Sigmoid colon (tissue), 7 donors: Measurements from ENCODE around the gene GSDMA. TPM values are rescaled to one million over a fixed set of nuclear protein-coding genes. Genes with fewer than 3 reads are reported as not detected.

Experiments used
- DNase-seq: peaks from one replicate; pipeline ENCODE4 v3.0.0-alpha.2; 2019
- H3K27ac ChIP-seq, 4 donors: fragments of 200-600 bp; sonication (generic); one replicate each; pipeline ENCODE4 v1.5.1; 2016 to 2019; ENCODE audit warnings: mild to moderate bottlenecking in 1 of 4
- H3K27me3 ChIP-seq, 3 donors: fragments of 200-600 bp; sonication (generic); one replicate each; pipeline ENCODE4 v1.5.1; 2019; ENCODE audit warnings: mild to moderate bottlenecking in 1 of 3
- H3K36me3 ChIP-seq, 4 donors: fragments of 200-600 bp; sonication (generic); one replicate each; pipeline ENCODE4 v1.5.1; 2016 to 2019
- H3K4me1 ChIP-seq, 4 donors: fragments of 200-600 bp; sonication (generic); one replicate each; pipeline ENCODE4 v1.5.1; 2017 to 2019
- H3K4me3 ChIP-seq, 4 donors: fragments of 200-600 bp; sonication (generic); one replicate each; pipeline ENCODE4 v1.5.1; 2017 to 2019; ENCODE audit warnings: mild to moderate bottlenecking in 2 of 4, moderate library complexity in 1 of 4
- H3K9me3 ChIP-seq, 4 donors: fragments of 200-600 bp in 3 of 4; sonication (generic) in 3 of 4; one replicate each; pipeline versions ENCODE4 v1.5.1 to v1.6.1; 2013 to 2019
- EP300 ChIP-seq, 4 donors: sonication (generic); formaldehyde crosslinking; IDR thresholded peaks; one replicate each; pipeline ENCODE4 v1.6.1; 2017; ENCODE audit warnings: antibody characterized with exemption in 4 of 4
- POLR2A ChIP-seq, 2 donors: fragments of 450-650 bp; IDR thresholded peaks; one replicate each; pipeline ENCODE4 v1.6.1; 2016; ENCODE audit warnings: antibody characterized with exemption in 2 of 2, mild to moderate bottlenecking in 2 of 2, moderate library complexity in 2 of 2
- POLR2AphosphoS5 ChIP-seq, 4 donors: sonication (generic); formaldehyde crosslinking; IDR thresholded peaks; one replicate each; pipeline ENCODE4 v1.6.1; 2017; ENCODE audit warnings: antibody characterized with exemption in 4 of 4
- WGBS, 2 donors: extraction: QIAGEN DNeasy Blood & Tissue Kit; methylation state at CpG; one replicate each; pipeline ENCODE4 v1.1.7; 2013; 5-methylcytosine and 5-hydroxymethylcytosine counted together
- intact Hi-C: fragments of 100-400 bp; cut with DNase I; formaldehyde crosslinking; loops from one replicate; pipeline ENCODE4 v1.15.1; 2023
- polyA plus RNA-seq, 3 donors: library from polyadenylated mRNA; stranded (reverse); fragments of 200-250 nt; gene quantifications; one replicate each; pipeline ENCODE4 v1.2.3, GENCODE V29; 2013
- small RNA-seq, 3 donors: library from RNA; depleted of rRNA; stranded (forward); fragments of <200 nt; gene quantifications; one replicate each; pipeline ENCODE3, GENCODE V24; 2016
- total RNA-seq, 4 donors: library from RNA; depleted of rRNA; stranded (reverse); fragments of >200 nt; gene quantifications; one replicate each; pipeline ENCODE4 v1.1.0, GENCODE V29; 2016
- TF ChIP-seq, protein P1 (sequence below), 4 experiments: fragments of 450-650 bp in 3 of 4; fragments of 200-600 bp in 1 of 4; IDR thresholded peaks; one replicate each; pipeline ENCODE4 v1.5.1; 2016 to 2019; ENCODE audit warnings: antibody characterized with exemption in 4 of 4, mild to moderate bottlenecking in 3 of 4, moderate library complexity in 2 of 4
- donor health status: healthy with polysubstance abuse.
- donor health status: Bipolar disorder and iron deficiency.
- donor health status: healthy.

Gene GSDMA
- total and polyA plus RNA-seq, 7 donors: 0.29 to 1.3 (median 0.60) TPM; not detected in 4

DNA sequence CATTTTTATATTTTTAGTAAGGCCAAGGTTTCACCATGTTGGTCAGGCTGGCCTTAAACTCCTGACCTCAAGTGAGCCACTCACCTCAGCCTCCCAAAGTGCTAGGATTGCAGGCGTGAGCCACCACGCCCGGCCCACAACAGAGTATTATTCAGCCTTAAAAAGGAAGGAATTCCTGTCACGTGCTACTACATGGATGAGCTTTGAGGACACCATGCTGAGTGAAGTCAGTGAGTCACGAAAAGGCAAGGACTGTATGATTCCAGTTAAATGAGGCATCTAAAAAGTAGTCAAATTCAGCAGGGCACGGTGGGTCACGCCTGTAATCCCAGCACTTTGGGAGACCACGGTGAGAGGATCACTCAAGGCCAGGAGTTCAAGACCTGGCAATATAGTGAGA, 62.1 kb downstream of the GSDMA start:
- no peak for TF ChIP-seq EP300 (IDR thresholded peaks at IDR 0.05)
- TF ChIP-seq, protein P1, sequence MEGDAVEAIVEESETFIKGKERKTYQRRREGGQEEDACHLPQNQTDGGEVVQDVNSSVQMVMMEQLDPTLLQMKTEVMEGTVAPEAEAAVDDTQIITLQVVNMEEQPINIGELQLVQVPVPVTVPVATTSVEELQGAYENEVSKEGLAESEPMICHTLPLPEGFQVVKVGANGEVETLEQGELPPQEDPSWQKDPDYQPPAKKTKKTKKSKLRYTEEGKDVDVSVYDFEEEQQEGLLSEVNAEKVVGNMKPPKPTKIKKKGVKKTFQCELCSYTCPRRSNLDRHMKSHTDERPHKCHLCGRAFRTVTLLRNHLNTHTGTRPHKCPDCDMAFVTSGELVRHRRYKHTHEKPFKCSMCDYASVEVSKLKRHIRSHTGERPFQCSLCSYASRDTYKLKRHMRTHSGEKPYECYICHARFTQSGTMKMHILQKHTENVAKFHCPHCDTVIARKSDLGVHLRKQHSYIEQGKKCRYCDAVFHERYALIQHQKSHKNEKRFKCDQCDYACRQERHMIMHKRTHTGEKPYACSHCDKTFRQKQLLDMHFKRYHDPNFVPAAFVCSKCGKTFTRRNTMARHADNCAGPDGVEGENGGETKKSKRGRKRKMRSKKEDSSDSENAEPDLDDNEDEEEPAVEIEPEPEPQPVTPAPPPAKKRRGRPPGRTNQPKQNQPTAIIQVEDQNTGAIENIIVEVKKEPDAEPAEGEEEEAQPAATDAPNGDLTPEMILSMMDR (IDR thresholded peaks at IDR 0.05): no peak
- TF ChIP-seq POLR2AphosphoS5 (IDR thresholded peaks at IDR 0.05): no peak
- no peak for TF ChIP-seq POLR2A (IDR thresholded peaks at IDR 0.05)
- WGBS, 2 donors: 84 to 95% methylated on average over 8 of the region's 8 CpGs
- Histone ChIP-seq H3K4me3 (no peak overlapping the region), H3K4me1 (peaks cover 0 to 42% (median 34%) of the 10 kb centered on the region in 4 donors), H3K36me3 (peaks cover 19 to 84% (median 36%) of the 10 kb centered on the region in 4 donors), H3K27me3 (no peaks in the 10 kb centered on the region), H3K9me3 (no peaks in the 10 kb centered on the region), H3K27ac (no peak overlapping the region)
- intact Hi-C loops: loop anchor here (5.0 kb wide), 1 partner anchor 147 kb away; no protein-coding TSS in a partner anchor
- no peak for DNase-seq

DNA sequence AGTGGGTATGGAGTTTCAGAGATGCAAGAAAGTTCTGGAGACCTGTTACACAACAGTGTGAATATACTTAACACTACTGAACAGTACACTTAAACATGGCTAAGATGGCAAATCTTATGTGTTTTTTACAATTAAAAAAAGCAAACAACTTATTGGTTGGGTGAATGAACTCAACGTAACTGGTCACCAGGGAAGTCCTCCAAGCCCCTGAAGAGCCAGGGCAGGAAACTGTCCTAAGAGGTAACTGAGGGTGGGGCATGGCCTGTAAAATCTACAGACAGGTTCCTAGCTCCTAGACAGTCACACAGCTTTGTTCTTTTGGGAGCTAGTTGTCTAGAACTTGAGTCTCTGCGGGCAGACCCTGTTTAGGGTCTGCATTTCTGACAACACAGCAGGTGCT, 62.8 kb downstream of the GSDMA start:
- H3K4me1 ChIP-seq: peaks cover 0 to 41% (median 34%) of the 10 kb centered on the region in 4 donors

DNA sequence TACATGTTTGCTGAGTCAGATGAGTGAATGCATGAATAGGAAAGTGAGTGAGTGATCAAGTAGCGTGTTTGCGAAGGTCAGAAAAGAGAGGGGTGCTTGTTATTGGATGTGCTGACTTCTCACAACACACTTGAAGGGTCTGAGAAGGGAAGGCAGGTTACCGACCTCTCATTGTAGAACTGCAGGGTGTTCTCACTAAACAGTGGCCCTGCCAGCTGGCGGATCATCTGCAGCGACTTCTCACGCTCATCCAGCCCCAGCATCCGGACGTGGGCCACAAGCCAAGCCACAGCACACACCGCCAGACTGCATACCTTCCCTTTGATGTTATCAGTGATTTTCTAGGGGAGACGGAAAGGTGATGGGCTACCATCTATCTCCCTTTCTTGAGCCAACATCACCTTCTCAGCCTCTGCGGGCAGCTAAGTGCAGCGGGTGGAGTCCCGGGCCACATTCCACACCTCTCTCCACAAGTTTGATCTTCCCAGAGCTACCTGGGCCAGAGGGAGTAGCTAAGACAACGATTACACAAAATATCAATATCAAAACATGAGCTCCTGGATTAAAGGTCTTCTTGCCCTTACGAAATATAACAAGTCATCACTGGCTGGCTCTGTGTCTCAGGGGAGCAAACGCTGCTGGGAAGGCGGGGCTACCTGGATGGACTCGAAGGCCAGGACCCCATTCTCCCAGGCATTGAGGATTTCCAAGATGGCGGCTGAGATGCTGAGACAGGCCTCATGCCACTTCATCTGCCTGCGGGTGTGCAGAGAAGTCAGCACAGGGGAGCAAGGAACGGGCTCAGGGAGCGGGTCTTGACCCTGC, 63.4 kb downstream of the GSDMA start:
- peaks cover 0 to 34% (median 29%) of the 10 kb centered on the region in 4 donors for H3K4me1 ChIP-seq
- WGBS, 2 donors: 81 to 83% methylated on average over 22 of the region's 22 CpGs
- H3K4me3 ChIP-seq: no peak overlapping the region
- TF ChIP-seq POLR2AphosphoS5 (IDR thresholded peaks at IDR 0.05) (no peak), POLR2A (IDR thresholded peaks at IDR 0.05) (no peak), EP300 (IDR thresholded peaks at IDR 0.05) (no peak)
- TF ChIP-seq, protein P1 (IDR thresholded peaks at IDR 0.05): no peak
- H3K9me3 ChIP-seq: no peaks in the 10 kb centered on the region
- no peaks in the 10 kb centered on the region for H3K27me3 ChIP-seq
- DNase-seq: no peak
- intact Hi-C loops: loop anchor here (5.0 kb wide), 1 partner anchor 146 kb away; no protein-coding TSS in a partner anchor
- H3K27ac ChIP-seq: peak overlapping the region in 2 of 4 donors; percentile 6 to 9
- H3K36me3 ChIP-seq: peaks cover 23 to 88% (median 42%) of the 10 kb centered on the region in 4 donors

More for the DNA sequence above, 62.8 kb downstream of the GSDMA start:
- intact Hi-C loops: loop anchor here (5.0 kb wide), 1 partner anchor 147 kb away; no protein-coding TSS in a partner anchor
- DNase-seq: no peak
- Histone ChIP-seq H3K9me3 (no peaks in the 10 kb centered on the region), H3K27me3 (no peaks in the 10 kb centered on the region), H3K4me3 (no peak overlapping the region), H3K27ac (peak overlapping the region in 1 of 4 donors; percentile 9), H3K36me3 (peaks cover 19 to 84% (median 37%) of the 10 kb centered on the region in 4 donors)
- 87 to 88% methylated on average over 2 of the region's 2 CpGs for WGBS, 2 donors
- TF ChIP-seq POLR2AphosphoS5 (IDR thresholded peaks at IDR 0.05) (no peak), EP300 (IDR thresholded peaks at IDR 0.05) (no peak), POLR2A (IDR thresholded peaks at IDR 0.05) (no peak)
- TF ChIP-seq, protein P1 (IDR thresholded peaks at IDR 0.05): no peak

DNA sequence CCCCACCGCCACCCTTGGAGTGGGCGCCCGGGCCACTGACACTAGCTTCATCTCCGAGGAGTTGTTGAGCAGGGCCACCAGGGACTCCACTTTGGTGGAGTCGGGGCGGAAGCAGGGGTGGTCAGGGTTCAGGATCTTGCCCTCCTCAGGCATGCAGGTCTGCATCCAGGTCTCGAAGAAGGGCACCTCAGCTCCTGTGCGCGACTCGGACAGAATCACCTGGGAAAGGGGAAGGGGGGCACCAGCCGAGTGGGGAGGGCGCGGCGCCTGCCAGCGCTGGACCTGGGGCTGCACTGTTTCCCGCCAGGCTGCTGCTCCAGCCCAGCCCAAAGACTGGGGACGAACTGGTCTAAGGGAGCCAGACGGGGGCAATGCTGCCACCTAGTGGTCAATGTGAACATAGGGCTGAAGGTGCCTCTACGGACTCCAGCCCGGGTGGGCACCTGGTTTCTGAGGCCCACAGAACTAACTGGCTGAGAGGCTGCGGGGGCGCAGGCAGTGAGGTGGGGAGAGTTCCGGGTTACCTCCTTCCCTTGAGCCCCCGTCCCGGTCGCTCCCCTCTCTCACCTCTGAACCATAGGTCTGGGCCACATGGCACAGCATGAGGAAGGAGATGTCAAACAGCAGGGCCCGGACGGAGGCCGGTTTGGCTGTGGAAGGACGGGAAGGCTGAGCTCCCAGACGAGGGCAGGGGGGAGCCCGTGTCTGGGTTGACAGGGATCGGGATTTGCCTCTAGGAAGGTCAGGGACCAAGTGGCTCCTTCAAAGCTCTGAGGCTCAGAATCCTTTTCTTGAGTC, 64.2 kb downstream of the GSDMA start:
- TF ChIP-seq EP300 (IDR thresholded peaks at IDR 0.05): no peak
- TF ChIP-seq, protein P1 (IDR thresholded peaks at IDR 0.05): peak; percentile 75 to 95 (median 86)
- H3K4me1 ChIP-seq: peaks cover 0 to 33% (median 27%) of the 10 kb centered on the region in 4 donors
- no peaks in the 10 kb centered on the region for H3K27me3 ChIP-seq
- peak; percentile 94 for DNase-seq
- H3K27ac ChIP-seq: peak overlapping the region in 1 of 4 donors; percentile 9
- 26 to 47% methylated on average over 33 of the region's 33 CpGs for WGBS, 2 donors
- no peak overlapping the region for H3K4me3 ChIP-seq
- peaks cover 25 to 88% (median 48%) of the 10 kb centered on the region in 4 donors for H3K36me3 ChIP-seq
- no peaks in the 10 kb centered on the region for H3K9me3 ChIP-seq
- intact Hi-C loops: loop anchor here (1.0 to 5.0 kb wide), 2 partner anchors 13 to 145 kb away; no protein-coding TSS in a partner anchor

Small RNA genes lying within 50 kb of the gene (small RNA-seq; reads per million reads assigned to genes)
- 930 to 1,493 (median 1,466) reads per million in 3 donors for gene SNORD124

Other genes starting within 250 kb of the GSDMA start
- gene MIEN1, start 232.5 kb upstream of the GSDMA start, total RNA-seq: 10 to 100 TPM; 52.4 to 65.5 (median 54.8) TPM
- 100 to 1,000 TPM in 2 of 3 donors, 10 to 100 TPM in 1; 86.3 to 226 (median 195) TPM for gene MIEN1, start 232.5 kb upstream of the GSDMA start, polyA plus RNA-seq
- gene GRB7, start 225.1 kb upstream of the GSDMA start, total RNA-seq: under 1 TPM in 1 of 4 donors, not detected in 3; under 0.01 TPM
- gene GRB7, start 225.1 kb upstream of the GSDMA start, polyA plus RNA-seq: 10 to 100 TPM; 13.2 to 17.9 (median 13.2) TPM
- 1 to 10 TPM in 1 of 4 donors, under 1 TPM in 3; under 0.01 to 1.5 (median 0.34) TPM for gene IKZF3, start 98.7 kb upstream of the GSDMA start, total RNA-seq
- gene IKZF3, start 98.7 kb upstream of the GSDMA start, polyA plus RNA-seq: 10 to 100 TPM in 1 of 3 donors, under 1 TPM in 2; 0.23 to 12.3 (median 0.60) TPM
- not detected for gene ZPBP2, start 94.8 kb upstream of the GSDMA start, total RNA-seq
- gene ZPBP2, start 94.8 kb upstream of the GSDMA start, polyA plus RNA-seq: under 1 TPM in 1 of 3 donors, not detected in 2; 0.03 TPM
- 10 to 100 TPM in 1 of 4 donors, 1 to 10 TPM in 3; 2.0 to 22.7 (median 4.8) TPM for gene GSDMB, start 44.4 kb upstream of the GSDMA start, total RNA-seq
- 100 to 1,000 TPM in 1 of 3 donors, 10 to 100 TPM in 2; 50.5 to 133 (median 94.8) TPM for gene GSDMB, start 44.4 kb upstream of the GSDMA start, polyA plus RNA-seq
- gene ORMDL3, start 35.4 kb upstream of the GSDMA start, total RNA-seq: 10 to 100 TPM; 39.8 to 55.7 (median 51.8) TPM
- gene ORMDL3, start 35.4 kb upstream of the GSDMA start, polyA plus RNA-seq: 10 to 100 TPM; 39.0 to 72.9 (median 43.9) TPM
- not detected for gene LRRC3C, start 35.3 kb upstream of the GSDMA start, total RNA-seq
- under 1 TPM in 1 of 3 donors, not detected in 2; 0.07 TPM for gene LRRC3C, start 35.3 kb upstream of the GSDMA start, polyA plus RNA-seq
- 10 to 100 TPM; 53.2 to 71.3 (median 64.2) TPM for gene PSMD3, start 17.8 kb downstream of the GSDMA start, total RNA-seq
- gene PSMD3, start 17.8 kb downstream of the GSDMA start, polyA plus RNA-seq: 100 to 1,000 TPM in 1 of 3 donors, 10 to 100 TPM in 2; 57.1 to 112 (median 78.1) TPM
- 10 to 100 TPM in 1 of 4 donors, not detected in 3; 23.3 TPM for gene CSF3, start 52.4 kb downstream of the GSDMA start, total RNA-seq
- gene CSF3, start 52.4 kb downstream of the GSDMA start, polyA plus RNA-seq: 1 to 10 TPM in 2 of 3 donors, not detected in 1; 1.2 to 3.1 TPM
- 10 to 100 TPM; 27.3 to 64.8 (median 31.7) TPM for gene MED24, start 91.4 kb downstream of the GSDMA start, total RNA-seq
- gene MED24, start 91.4 kb downstream of the GSDMA start, polyA plus RNA-seq: 10 to 100 TPM; 19.2 to 83.0 (median 29.1) TPM
- gene THRA, start 100.0 kb downstream of the GSDMA start, total RNA-seq: 10 to 100 TPM; 78.8 to 86.1 (median 83.8) TPM
- 10 to 100 TPM; 25.4 to 35.4 (median 25.8) TPM for gene THRA, start 100.0 kb downstream of the GSDMA start, polyA plus RNA-seq
- 10 to 100 TPM in 3 of 4 donors, 1 to 10 TPM in 1; 4.1 to 12.8 (median 11.9) TPM for gene NR1D1, start 137.6 kb downstream of the GSDMA start, total RNA-seq
- gene NR1D1, start 137.6 kb downstream of the GSDMA start, polyA plus RNA-seq: 10 to 100 TPM in 1 of 3 donors, 1 to 10 TPM in 2; 4.4 to 11.4 (median 8.1) TPM
- 10 to 100 TPM; 52.3 to 92.2 (median 58.0) TPM for gene MSL1, start 159.0 kb downstream of the GSDMA start, total RNA-seq
- 10 to 100 TPM; 29.4 to 63.5 (median 34.0) TPM for gene MSL1, start 159.0 kb downstream of the GSDMA start, polyA plus RNA-seq
- 10 to 100 TPM; 60.2 to 94.4 (median 70.7) TPM for gene CASC3, start 177.5 kb downstream of the GSDMA start, total RNA-seq
- gene CASC3, start 177.5 kb downstream of the GSDMA start, polyA plus RNA-seq: 10 to 100 TPM; 22.4 to 42.3 (median 24.0) TPM
- 1 to 10 TPM in 3 of 4 donors, under 1 TPM in 1; 0.99 to 4.3 (median 2.6) TPM for gene RAPGEFL1, start 214.5 kb downstream of the GSDMA start, total RNA-seq
- gene RAPGEFL1, start 214.5 kb downstream of the GSDMA start, polyA plus RNA-seq: 10 to 100 TPM; 48.0 to 85.0 (median 66.8) TPM